T-cell (primary cell): ENCODE results near the gene NSF. TPM values are rescaled to one million over a fixed set of nuclear protein-coding genes. Genes with fewer than 3 reads are reported as not detected.

ENCODE experiments used
- ATAC-seq, 4 experiments: fragments of 200-7000 bp in 3 of 4; fragments of 150-1000 bp in 1 of 4; cut with Tn5 transposase; replicated peaks in 1 of 4; 1 replicate in 3 of 4; 2 replicates in 1 of 4; pipeline ENCODE4 v1.10.0; 2021; ENCODE audit warnings: moderate library complexity in 3 of 4, mild to moderate bottlenecking in 2 of 4, moderate number of reproducible peaks in 1 of 4
- CTCF ChIA-PET, 2 donors: fragments of 300-600 bp; sonication (Branson Sonifier 250); formaldehyde crosslinking; loops; one replicate each; lab custom pipeline; 2022; ENCODE audit warnings: antibody characterized with exemption in 2 of 2; lab: Charles Lee
- POLR2A ChIA-PET, 2 donors: fragments of 300-600 bp; sonication (Branson Sonifier 250); formaldehyde crosslinking; loops; one replicate each; lab custom pipeline; 2022; ENCODE audit warnings: antibody characterized with exemption in 2 of 2; lab: Charles Lee
- DNase-seq, 35 experiments: peaks; one replicate each; pipeline versions ENCODE4 v3.0.0 to v3.0.0-alpha.2; 2013 to 2023
- H3K27ac ChIP-seq: one replicate; pipeline ENCODE4 v1.5.1; 2013; ENCODE audit warnings: low read length
- H3K27me3 ChIP-seq, 2 experiments: replicated peaks in 1 of 2; 1 replicate in 1 of 2; 2 replicates in 1 of 2; pipeline versions ENCODE4 v1.6.1 to v1.7.0; 2013; ENCODE audit warnings: low read length in 1 of 2, mixed read lengths in 1 of 2; ENCODE audit not compliant: control insufficient read depth in 2 of 2, insufficient read depth in 2 of 2; ENCODE audit errors: extremely low read depth in 1 of 2
- H3K36me3 ChIP-seq, 2 donors: 1 replicate in 1 of 2; 2 replicates in 1 of 2; pipeline versions ENCODE4 v1.6.1 to v1.7.0; 2013; ENCODE audit warnings: low read length in 1 of 2; ENCODE audit not compliant: control insufficient read depth in 2 of 2, insufficient read depth in 1 of 2; ENCODE audit errors: extremely low read depth in 1 of 2
- H3K4me1 ChIP-seq, 2 experiments: 1 replicate in 1 of 2; 2 replicates in 1 of 2; pipeline versions ENCODE4 v1.6.1 to v1.7.0; 2013; ENCODE audit warnings: low read length in 2 of 2, mixed read lengths in 1 of 2; ENCODE audit not compliant: insufficient read depth in 2 of 2, control insufficient read depth in 1 of 2; ENCODE audit errors: extremely low read depth in 1 of 2
- H3K4me3 ChIP-seq, 2 donors: 1 replicate in 1 of 2; 2 replicates in 1 of 2; pipeline versions ENCODE4 v1.5.1 to v1.7.0; 2013; ENCODE audit warnings: mild to moderate bottlenecking in 2 of 2, low read length in 1 of 2, moderate library complexity in 1 of 2; ENCODE audit not compliant: control insufficient read depth in 1 of 2; ENCODE audit errors: extremely low read depth in 1 of 2
- H3K9me3 ChIP-seq: 2 replicates; pipeline ENCODE4 v1.7.0; 2013
- H3K27ac Mint-ChIP-seq, 2 donors: one replicate each; pipeline ENCODE4 v1.8.0; 2020 to 2021; ENCODE audit warnings: mild to moderate bottlenecking in 2 of 2, mixed read lengths in 2 of 2
- H3K27me3 Mint-ChIP-seq, 2 donors: one replicate each; pipeline ENCODE4 v1.8.0; 2021 to 2022; ENCODE audit warnings: mixed read lengths in 2 of 2
- H3K36me3 Mint-ChIP-seq: one replicate; pipeline ENCODE4 v1.8.0; 2021; ENCODE audit warnings: mixed read lengths
- H3K4me1 Mint-ChIP-seq, 3 donors: one replicate each; pipeline ENCODE4 v1.8.0; 2020 to 2022; ENCODE audit warnings: mixed read lengths in 3 of 3, mild to moderate bottlenecking in 1 of 3
- H3K4me3 Mint-ChIP-seq, 3 donors: one replicate each; pipeline ENCODE4 v1.8.0; 2020 to 2022; ENCODE audit warnings: mild to moderate bottlenecking in 3 of 3, mixed read lengths in 3 of 3, moderate library complexity in 3 of 3
- H3K9me3 Mint-ChIP-seq, 3 donors: one replicate each; pipeline ENCODE4 v1.8.0; 2020 to 2022; ENCODE audit warnings: mixed read lengths in 3 of 3
- WGBS: methylation state at CpG from one replicate; pipeline ENCODE4 v1.1.5; 2013; ENCODE audit warnings: missing lambda C conversion rate; ENCODE audit not compliant: insufficient coverage; 5-methylcytosine and 5-hydroxymethylcytosine counted together
- total RNA-seq, 35 experiments: library from RNA in 6 of 35; stranded (reverse) in 6 of 35; fragments of 120-200 nt in 1 of 35; gene quantifications; one replicate each; pipeline versions ENCODE4 v1.2.1 to v1.2.4 and lab custom pipeline; 2013 to 2026

The NSF gene
- total RNA-seq, 5 donors from 2014 or later (not counting 1 experiment from before 2014, with no cell fraction given), result 33.1 to 54.8 (median 43.2) TPM

GRCh38 chr17:46764000-46764708 lies 173.7 kb downstream of the NSF start:
- H3K4me1 Mint-ChIP-seq, result no peaks in the 10 kb centered on the region
- no peaks in the 10 kb centered on the region for H3K36me3 Mint-ChIP-seq
- Histone ChIP-seq H3K27me3 (peaks cover 0 to 15% of the 10 kb centered on the region in 2 experiments), H3K9me3 (no peaks in the 10 kb centered on the region), H3K36me3 (peaks cover 0 to 3% of the 10 kb centered on the region in 2 donors), H3K4me1 (no peaks in the 10 kb centered on the region), H3K27ac (no peak overlapping the region), H3K4me3 (no peak overlapping the region)
- no peak overlapping the region for H3K4me3 Mint-ChIP-seq
- no peak overlapping the region for H3K27ac Mint-ChIP-seq
- H3K27me3 Mint-ChIP-seq, result no peaks in the 10 kb centered on the region
- ATAC-seq (no peak), DNase-seq (no peak)
- WGBS, result no CpG with 5 or more reads among the region's 12 CpGs
- ChIA-PET POLR2A (no interaction called here), CTCF (no interaction called here)
- no peaks in the 10 kb centered on the region for H3K9me3 Mint-ChIP-seq

- no peak overlapping the region for H3K4me3 ChIP-seq
- POLR2A ChIA-PET, result interaction anchor here in 1 of 2 donors (0.7 kb wide), 1 partner anchor 584 kb away, joined by 6 read pairs; no protein-coding TSS in a partner anchor
- H3K36me3 ChIP-seq, result no peaks in the 10 kb centered on the region
- Mint-ChIP-seq H3K27ac (no peak overlapping the region), H3K4me3 (no peak overlapping the region), H3K9me3 (no peaks in the 10 kb centered on the region), H3K4me1 (peaks cover 0 to 2% (median 2%) of the 10 kb centered on the region in 3 donors), H3K36me3 (no peaks in the 10 kb centered on the region), H3K27me3 (peaks cover 0 to 2% of the 10 kb centered on the region in 2 donors)
- CTCF ChIA-PET, result no interaction called here
- WGBS, result 88% methylated on average over 8 of the region's 13 CpGs
- H3K27me3 ChIP-seq, result peaks cover 0 to 22% of the 10 kb centered on the region in 2 experiments
- no peaks in the 10 kb centered on the region for H3K9me3 ChIP-seq
- peaks cover 0 to 7% of the 10 kb centered on the region in 2 experiments for H3K4me1 ChIP-seq
- no peak overlapping the region for H3K27ac ChIP-seq
- ATAC-seq (no peak), DNase-seq (no peak)
Observed at GRCh38 chr17:46764709-46765401, 174.4 kb downstream of the NSF start.

- Mint-ChIP-seq H3K9me3 (no peaks in the 10 kb centered on the region), H3K27ac (no peak overlapping the region), H3K4me3 (no peak overlapping the region), H3K4me1 (peaks cover under 1 to 8% (median 6%) of the 10 kb centered on the region in 3 donors), H3K36me3 (no peaks in the 10 kb centered on the region), H3K27me3 (peaks cover 3 to 6% of the 10 kb centered on the region in 2 donors)
- Histone ChIP-seq H3K4me1 (peaks cover 0 to 13% of the 10 kb centered on the region in 2 experiments), H3K27ac (no peak overlapping the region), H3K4me3 (no peak overlapping the region), H3K36me3 (no peaks in the 10 kb centered on the region), H3K9me3 (no peaks in the 10 kb centered on the region), H3K27me3 (peaks cover 0 to 28% of the 10 kb centered on the region in 2 experiments)
- CTCF ChIA-PET, result no interaction called here
- DNase-seq (no peak), ATAC-seq (no peak)
- POLR2A ChIA-PET, result interaction anchor here in 1 of 2 donors (0.7 kb wide), 1 partner anchor 584 kb away, joined by 6 read pairs; no protein-coding TSS in a partner anchor
- WGBS, result 93% methylated on average over 10 of the region's 12 CpGs
Observed at GRCh38 chr17:46765453-46765852, 175.0 kb downstream of the NSF start.

GRCh38 chr17:46766493-46767491 lies 176.3 kb downstream of the NSF start:
- Histone ChIP-seq H3K27me3 (peaks cover 2 to 35% of the 10 kb centered on the region in 2 experiments), H3K36me3 (no peaks in the 10 kb centered on the region), H3K4me1 (peaks cover 0 to 19% of the 10 kb centered on the region in 2 experiments), H3K27ac (no peak overlapping the region), H3K9me3 (no peaks in the 10 kb centered on the region), H3K4me3 (no peak overlapping the region)
- no peak for ATAC-seq
- H3K4me1 Mint-ChIP-seq, result peaks cover 5 to 12% (median 9%) of the 10 kb centered on the region in 3 donors
- H3K9me3 Mint-ChIP-seq, result no peaks in the 10 kb centered on the region
- WGBS, result 80% methylated on average over 15 of the region's 21 CpGs
- POLR2A ChIA-PET, result no interaction called here
- no peaks in the 10 kb centered on the region for H3K36me3 Mint-ChIP-seq
- CTCF ChIA-PET, result no interaction called here
- no peak overlapping the region for H3K27ac Mint-ChIP-seq
- peak in 1 of 35 experiments; percentile 14 for DNase-seq
- peaks cover 6 to 10% of the 10 kb centered on the region in 2 donors for H3K27me3 Mint-ChIP-seq
- no peak overlapping the region for H3K4me3 Mint-ChIP-seq

- WGBS, result 96% methylated on average over 8 of the region's 15 CpGs
- no peak overlapping the region for H3K4me3 Mint-ChIP-seq
- no peak for ATAC-seq
- no peak overlapping the region for H3K27ac Mint-ChIP-seq
- H3K9me3 Mint-ChIP-seq, result no peaks in the 10 kb centered on the region
- Histone ChIP-seq H3K27ac (no peak overlapping the region), H3K9me3 (no peaks in the 10 kb centered on the region), H3K27me3 (peaks cover 2 to 52% of the 10 kb centered on the region in 2 experiments), H3K4me3 (no peak overlapping the region), H3K36me3 (no peaks in the 10 kb centered on the region), H3K4me1 (peaks cover 0 to 34% of the 10 kb centered on the region in 2 experiments)
- H3K4me1 Mint-ChIP-seq, result peaks cover 10 to 25% (median 21%) of the 10 kb centered on the region in 3 donors
- H3K36me3 Mint-ChIP-seq, result no peaks in the 10 kb centered on the region
- peaks cover 6 to 23% of the 10 kb centered on the region in 2 donors for H3K27me3 Mint-ChIP-seq
- POLR2A ChIA-PET, result no interaction called here
- CTCF ChIA-PET, result interaction anchor here in 1 of 2 donors (0.7 kb wide), 1 partner anchor 508 kb away, joined by 3 read pairs; no protein-coding TSS in a partner anchor
- DNase-seq, result peak in 1 of 35 experiments; percentile 16
Observed at GRCh38 chr17:46768540-46768870, 178.0 kb downstream of the NSF start.
